Pancreas (tissue), 10 donors: ENCODE measurements around the gene ZNF587B. TPM values are rescaled to one million over a fixed set of nuclear protein-coding genes. Genes with fewer than 3 reads are reported as not detected.
"Not testable (repeated sequence)": the region's sequence is repeated elsewhere in the genome, so short reads cannot be mapped to it uniquely, and the experiment has no call there.

Experiments used
- ATAC-seq, 4 donors: fragments of 200-7000 bp; cut with Tn5 transposase; one replicate each; pipeline versions ENCODE4 v1.8.0 to v1.9.1; 2020; ENCODE audit warnings: mild to moderate bottlenecking in 4 of 4, moderate library complexity in 4 of 4
- DNase-seq, 6 donors: peaks; one replicate each; pipeline ENCODE4 v3.0.0-alpha.2; 2020
- FAIRE-seq: peaks from 2 replicates; lab custom pipeline; 2012; peaks lifted over from hg19 to GRCh38; lab: Jason Lieb, UNC
- H3K27ac ChIP-seq, 4 donors: fragments of 200-600 bp; sonication (generic); 1 replicate in 3 of 4; 2 replicates in 1 of 4; pipeline versions ENCODE4 v1.5.0 to v1.8.0; 2020
- H3K27me3 ChIP-seq, 4 donors: fragments of 200-600 bp; one replicate each; pipeline ENCODE4 v1.8.0; 2021
- H3K36me3 ChIP-seq, 3 donors: fragments of 200-600 bp; sonication (generic) in 1 of 3; one replicate each; pipeline versions ENCODE4 v1.5.0 to v1.8.0; 2020 to 2021
- H3K4me1 ChIP-seq, 3 donors: fragments of 200-600 bp; one replicate each; pipeline ENCODE4 v1.8.0; 2021
- H3K4me3 ChIP-seq, 4 donors: fragments of 200-600 bp; sonication (generic) in 2 of 4; one replicate each; pipeline versions ENCODE4 v1.5.0 to v1.8.0; 2020 to 2021
- H3K9me3 ChIP-seq, 4 donors: fragments of 200-600 bp; one replicate each; pipeline ENCODE4 v1.8.0; 2021
- CTCF ChIP-seq, 4 donors: fragments of 200-600 bp; sonication (generic) in 3 of 4; IDR thresholded peaks; one replicate each; pipeline versions ENCODE4 v1.5.0 to v1.8.0; 2021; ENCODE audit warnings: antibody characterized with exemption in 4 of 4
- WGBS, 2 donors: extraction: QIAGEN DNeasy Blood & Tissue Kit; methylation state at CpG; one replicate each; pipeline ENCODE4 v1.1.7; 2013; 5-methylcytosine and 5-hydroxymethylcytosine counted together
- intact Hi-C, 3 donors: fragments of 100-400 bp; cut with DNase I; formaldehyde crosslinking; loops; one replicate each; pipeline versions ENCODE4 v1.11.1 to v1.14.2; 2022
- polyA plus RNA-seq, 2 donors: library from polyadenylated mRNA; stranded (reverse); fragments of 200-250 nt; gene quantifications; one replicate each; pipeline ENCODE4 v1.2.3, GENCODE V29; 2013
- total RNA-seq, 6 donors: library from RNA; stranded (reverse); fragmentation: NEBNext Ultra II Directional in 4 of 6; extraction: Animal tissue kit (Norgen Biotek cat#: 25700) in 4 of 6; gene quantifications; one replicate each; pipeline versions ENCODE4 v1.2.1 to v1.2.4, GENCODE V29; 2021 to 2023
- donor health status: healthy with polysubstance abuse.
- donor health status: DM: no; HTN: no; CAD: no; lungs with moderate emphysema.
- donor health status: DM: no; HTN: no; CAD: no.
- donor health status: control.
- donor health status: control.
- donor health status: Bipolar disorder and iron deficiency.
- donor health status: DM: yes; HTN: yes; CAD: no.
- donor health status: DM: no; HTN: no; CAD: no.
- donor health status: DM: no; HTN: no; CAD: no.
- donor health status: DM: yes; HTN: yes; CAD: no.

The ZNF587B gene
- total and polyA plus RNA-seq, 8 donors, result 4.4 to 10.3 (median 8.5) TPM

GRCh38 chr19:57812226-57812625, 17.9 kb upstream of the ZNF587B start:
- H3K27me3 ChIP-seq, result no peaks in the 10 kb centered on the region
- H3K9me3 ChIP-seq, result no peaks in the 10 kb centered on the region
- H3K36me3 ChIP-seq, result peaks cover 0 to 5% (median 0%) of the 10 kb centered on the region in 3 donors
- no peak for TF ChIP-seq CTCF (IDR thresholded peaks at IDR 0.05)
- H3K4me1 ChIP-seq, result peaks cover 0 to 5% (median 4%) of the 10 kb centered on the region in 3 donors
- H3K27ac ChIP-seq, result no peak overlapping the region
- WGBS, 2 donors, result 87 to 91% methylated on average over 3 of the region's 3 CpGs
- ATAC-seq (no peak), FAIRE-seq (no peak), DNase-seq (no peak)
- intact Hi-C loops, result no loop called here
- H3K4me3 ChIP-seq, result no peak overlapping the region

- H3K9me3 ChIP-seq, H3K36me3 ChIP-seq, H3K4me1 ChIP-seq, FAIRE-seq, intact Hi-C loops, ATAC-seq, H3K27me3 ChIP-seq: not testable (repeated sequence)
- DNase-seq, result peak in 1 of 6 donors; percentile 32
- WGBS, 2 donors, result 77 to 86% methylated on average over 12 to 13 of the region's 13 CpGs
- Histone ChIP-seq H3K27ac (peak overlapping the region in 1 of 4 donors; percentile 74), H3K4me3 (peak overlapping the region in 3 of 4 donors; percentile 76 to 82 (median 77))
These were observed 16.9 kb upstream of the ZNF587B start for GRCh38 chr19:57812975-57813820.

- intact Hi-C loops, result no loop called here
- H3K36me3 ChIP-seq, result no peaks in the 10 kb centered on the region
- peak in 2 of 4 donors; percentile 2 to 13 for ATAC-seq
- H3K9me3 ChIP-seq, result no peaks in the 10 kb centered on the region
- WGBS, 2 donors, result 9 to 11% methylated on average over 13 of the region's 13 CpGs
- H3K4me3 ChIP-seq, result peak overlapping the region; percentile 56 to 82 (median 76)
- peak overlapping the region; percentile 62 to 74 (median 69) for H3K27ac ChIP-seq
- no peak for TF ChIP-seq CTCF (IDR thresholded peaks at IDR 0.05)
- no peak for FAIRE-seq
- no peaks in the 10 kb centered on the region for H3K27me3 ChIP-seq
- H3K4me1 ChIP-seq, result peaks cover 0 to 5% (median 4%) of the 10 kb centered on the region in 3 donors
- DNase-seq, result no peak
These were observed 16.1 kb upstream of the ZNF587B start for GRCh38 chr19:57813919-57814504.

GRCh38 chr19:57814505-57815246, 15.4 kb upstream of the ZNF587B start, which contains the start of gene ZNF552:
Gene ZNF552 (minus strand): TSS chr19:57814913. CDS start chr19:57814743, 170 bp downstream.
- ATAC-seq (peak; percentile 89 to 94 (median 90)), FAIRE-seq (no peak), DNase-seq (peak; percentile 80 to 90 (median 86))
- Histone ChIP-seq H3K27ac (peak within 1 kb of the TSS; percentile 62 to 74 (median 69)), H3K36me3 (no peaks in the 10 kb centered on the region), H3K9me3 (no peaks in the 10 kb centered on the region), H3K4me1 (peaks cover 0 to 5% (median 4%) of the 10 kb centered on the region in 3 donors), H3K27me3 (no peaks in the 10 kb centered on the region), H3K4me3 (peak within 1 kb of the TSS; percentile 56 to 82 (median 76))
- 0 to 1% methylated on average over 50 of the region's 50 CpGs for WGBS, 2 donors
- no peak for TF ChIP-seq CTCF (IDR thresholded peaks at IDR 0.05)
- intact Hi-C loops, result no loop called here
